DMS53 (cell line): ENCODE data around the gene L1CAM.

Experiments used
- DNase-seq: peaks from one replicate; lab custom pipeline; 2025; lab: John Stamatoyannopoulos, UW

L1CAM gene, protein sequence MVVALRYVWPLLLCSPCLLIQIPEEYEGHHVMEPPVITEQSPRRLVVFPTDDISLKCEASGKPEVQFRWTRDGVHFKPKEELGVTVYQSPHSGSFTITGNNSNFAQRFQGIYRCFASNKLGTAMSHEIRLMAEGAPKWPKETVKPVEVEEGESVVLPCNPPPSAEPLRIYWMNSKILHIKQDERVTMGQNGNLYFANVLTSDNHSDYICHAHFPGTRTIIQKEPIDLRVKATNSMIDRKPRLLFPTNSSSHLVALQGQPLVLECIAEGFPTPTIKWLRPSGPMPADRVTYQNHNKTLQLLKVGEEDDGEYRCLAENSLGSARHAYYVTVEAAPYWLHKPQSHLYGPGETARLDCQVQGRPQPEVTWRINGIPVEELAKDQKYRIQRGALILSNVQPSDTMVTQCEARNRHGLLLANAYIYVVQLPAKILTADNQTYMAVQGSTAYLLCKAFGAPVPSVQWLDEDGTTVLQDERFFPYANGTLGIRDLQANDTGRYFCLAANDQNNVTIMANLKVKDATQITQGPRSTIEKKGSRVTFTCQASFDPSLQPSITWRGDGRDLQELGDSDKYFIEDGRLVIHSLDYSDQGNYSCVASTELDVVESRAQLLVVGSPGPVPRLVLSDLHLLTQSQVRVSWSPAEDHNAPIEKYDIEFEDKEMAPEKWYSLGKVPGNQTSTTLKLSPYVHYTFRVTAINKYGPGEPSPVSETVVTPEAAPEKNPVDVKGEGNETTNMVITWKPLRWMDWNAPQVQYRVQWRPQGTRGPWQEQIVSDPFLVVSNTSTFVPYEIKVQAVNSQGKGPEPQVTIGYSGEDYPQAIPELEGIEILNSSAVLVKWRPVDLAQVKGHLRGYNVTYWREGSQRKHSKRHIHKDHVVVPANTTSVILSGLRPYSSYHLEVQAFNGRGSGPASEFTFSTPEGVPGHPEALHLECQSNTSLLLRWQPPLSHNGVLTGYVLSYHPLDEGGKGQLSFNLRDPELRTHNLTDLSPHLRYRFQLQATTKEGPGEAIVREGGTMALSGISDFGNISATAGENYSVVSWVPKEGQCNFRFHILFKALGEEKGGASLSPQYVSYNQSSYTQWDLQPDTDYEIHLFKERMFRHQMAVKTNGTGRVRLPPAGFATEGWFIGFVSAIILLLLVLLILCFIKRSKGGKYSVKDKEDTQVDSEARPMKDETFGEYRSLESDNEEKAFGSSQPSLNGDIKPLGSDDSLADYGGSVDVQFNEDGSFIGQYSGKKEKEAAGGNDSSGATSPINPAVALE

DNA sequence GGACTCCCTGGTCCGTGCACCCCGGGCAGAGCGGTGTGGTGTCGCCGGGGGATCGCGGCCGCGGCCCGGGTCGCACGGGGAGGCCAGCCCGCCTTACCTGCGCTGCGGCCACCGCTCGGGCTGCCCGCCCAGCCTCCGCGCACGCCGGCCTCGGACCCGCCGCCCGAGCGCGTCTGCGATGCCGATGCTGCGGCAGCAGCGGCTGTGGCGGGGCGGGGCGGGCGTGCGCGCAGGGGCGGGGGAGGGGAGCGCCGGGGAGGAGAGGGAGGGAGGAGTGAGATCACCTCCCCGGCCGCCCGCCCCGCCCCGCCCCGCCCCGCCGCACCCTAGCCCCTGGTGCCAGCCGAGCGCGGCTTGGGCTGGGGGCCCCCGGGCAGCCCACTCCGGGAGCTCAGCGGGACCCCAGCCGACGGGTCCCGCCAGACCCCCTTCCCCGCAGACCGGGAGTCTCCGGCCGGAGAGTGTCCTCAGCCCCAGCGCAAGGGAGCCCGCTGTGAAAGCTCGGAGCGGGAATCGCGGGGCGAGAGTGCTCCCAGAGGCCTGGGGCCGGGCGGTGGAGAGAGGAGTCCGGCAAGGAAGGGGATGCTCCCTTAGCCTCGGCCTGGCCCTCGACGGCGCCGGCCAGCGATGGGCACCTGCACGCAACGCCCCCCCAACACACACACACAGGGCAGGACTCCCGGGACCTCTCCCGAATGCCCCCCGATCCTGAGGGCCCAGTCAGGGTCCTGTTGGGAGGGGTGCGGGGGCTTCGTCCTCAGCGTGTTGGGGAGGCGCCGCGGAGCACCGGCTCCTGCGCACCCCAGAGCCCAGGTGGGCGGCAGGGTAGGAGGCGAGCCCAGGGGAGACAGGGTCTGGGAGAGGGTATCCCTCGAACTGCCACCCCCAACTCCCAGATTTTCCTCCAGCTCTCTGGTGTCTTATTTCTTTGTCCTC, at the start of gene L1CAM:
TSS of gene L1CAM (minus strand) at position 206 of the 936 bp plus-strand sequence. CDS start 10,337 bp downstream, outside the sequence.
- peak; percentile 59 for DNase-seq

DNA sequence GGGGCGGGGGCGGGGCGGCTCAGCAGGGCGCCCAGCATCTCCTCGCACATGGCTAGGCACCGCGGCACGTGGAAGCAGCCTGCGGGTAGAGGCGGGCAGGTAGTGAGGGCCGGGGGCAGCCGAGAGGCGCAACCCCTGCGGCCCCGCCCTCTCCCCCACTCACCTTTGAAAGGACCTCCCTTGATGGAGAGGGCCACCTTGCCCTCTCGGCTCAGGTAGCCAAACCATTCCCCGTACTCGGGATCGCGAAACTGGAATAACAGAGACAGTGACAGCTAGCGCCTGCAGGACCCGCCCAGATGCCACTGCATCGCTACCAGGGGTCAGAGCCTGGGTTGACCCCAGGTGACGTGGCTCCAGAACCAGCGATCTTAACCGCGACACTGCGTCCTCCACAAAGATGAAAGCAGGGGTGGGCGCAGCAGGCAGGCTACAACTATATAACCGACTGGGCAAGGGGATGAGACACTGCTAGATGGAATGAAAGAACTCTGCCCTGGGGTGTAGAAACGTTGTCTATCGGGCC, 49.4 kb upstream of the L1CAM start:
- peak; percentile 81 for DNase-seq

DNA sequence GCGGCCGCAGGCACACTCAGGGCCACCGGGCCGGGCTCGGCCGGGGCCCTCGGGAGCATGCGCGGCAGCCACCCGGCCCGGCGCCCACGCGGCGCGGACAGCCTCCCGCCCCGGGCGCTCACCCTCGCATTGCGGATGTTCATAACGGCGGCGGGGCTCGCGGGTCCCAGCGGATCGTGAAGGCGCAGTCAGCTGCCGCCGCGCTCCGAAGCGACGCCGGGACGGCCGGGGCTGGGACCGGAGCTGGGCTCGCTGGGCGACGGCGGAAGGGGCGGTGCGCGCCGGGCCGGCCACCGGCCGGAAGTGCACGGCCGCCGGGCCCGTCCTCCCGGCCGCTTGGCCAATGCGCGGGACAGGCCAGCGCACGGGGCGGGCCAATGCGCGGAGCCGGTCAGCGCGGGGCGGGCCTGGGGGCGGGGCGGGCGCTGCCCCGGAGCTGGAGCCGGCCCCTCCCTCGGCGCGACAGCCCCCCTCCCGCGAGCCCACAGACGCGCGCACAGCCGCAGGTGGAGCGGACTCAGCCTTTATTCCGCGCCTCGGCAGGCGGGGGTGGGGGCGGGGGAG, 48.9 kb upstream of the L1CAM start, which contains the start of gene NAA10:
TSS of gene NAA10 (minus strand) at position 276 of the 564 bp plus-strand sequence. CDS start at position 143, 133 bp downstream.
- peak; percentile 92 for DNase-seq

DNA sequence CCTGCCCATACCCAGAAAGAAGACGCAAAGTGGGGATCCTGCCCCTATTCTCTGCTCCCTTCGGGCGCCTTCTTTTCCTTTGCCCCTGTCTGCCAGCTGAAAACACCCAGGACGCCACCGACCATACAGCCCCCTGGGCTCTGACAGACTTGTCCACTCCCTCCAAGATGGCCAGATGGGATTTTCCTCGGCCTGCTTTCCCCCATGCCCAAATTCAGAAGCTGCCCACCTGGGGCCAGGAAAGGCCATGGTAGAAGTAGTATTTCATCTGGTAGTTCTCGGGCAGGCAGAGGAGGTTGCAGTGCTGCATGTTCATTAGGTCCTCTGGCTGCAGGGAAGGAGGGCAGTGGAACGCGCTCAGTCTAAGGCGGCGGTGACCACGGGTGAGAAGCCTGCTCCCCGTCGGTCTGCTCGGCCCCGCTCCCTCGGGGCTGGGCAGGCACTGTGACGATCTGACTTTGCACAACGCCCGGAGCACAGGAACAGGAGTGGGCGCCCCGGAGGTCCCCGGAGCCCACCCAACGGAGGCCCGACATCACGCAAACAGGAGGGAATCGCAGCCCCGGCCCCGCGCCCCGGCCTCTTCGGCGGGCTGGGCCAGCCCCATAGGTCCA, 48.3 kb upstream of the L1CAM start:
- peak; percentile 48 for DNase-seq

DNA sequence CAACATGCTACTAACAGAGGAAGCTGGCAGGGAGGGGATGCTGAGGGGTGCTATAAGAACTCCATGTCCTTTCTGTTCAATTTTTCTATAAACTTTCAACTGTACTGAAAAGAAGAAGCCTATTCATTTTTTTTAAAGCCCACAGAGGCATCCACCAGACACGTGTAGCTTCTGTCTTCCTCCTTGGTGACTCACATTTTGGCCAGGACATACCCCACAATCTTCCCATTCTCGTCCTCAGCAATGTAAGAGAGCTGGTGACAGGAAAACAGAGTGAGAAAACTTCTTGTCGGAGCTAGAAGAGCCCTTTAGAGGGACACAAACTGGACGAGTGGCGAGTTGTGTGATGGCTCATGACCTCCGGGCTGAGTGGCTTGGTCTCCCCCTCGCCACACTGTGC, 47.8 kb upstream of the L1CAM start:
- no peak for DNase-seq

DNA sequence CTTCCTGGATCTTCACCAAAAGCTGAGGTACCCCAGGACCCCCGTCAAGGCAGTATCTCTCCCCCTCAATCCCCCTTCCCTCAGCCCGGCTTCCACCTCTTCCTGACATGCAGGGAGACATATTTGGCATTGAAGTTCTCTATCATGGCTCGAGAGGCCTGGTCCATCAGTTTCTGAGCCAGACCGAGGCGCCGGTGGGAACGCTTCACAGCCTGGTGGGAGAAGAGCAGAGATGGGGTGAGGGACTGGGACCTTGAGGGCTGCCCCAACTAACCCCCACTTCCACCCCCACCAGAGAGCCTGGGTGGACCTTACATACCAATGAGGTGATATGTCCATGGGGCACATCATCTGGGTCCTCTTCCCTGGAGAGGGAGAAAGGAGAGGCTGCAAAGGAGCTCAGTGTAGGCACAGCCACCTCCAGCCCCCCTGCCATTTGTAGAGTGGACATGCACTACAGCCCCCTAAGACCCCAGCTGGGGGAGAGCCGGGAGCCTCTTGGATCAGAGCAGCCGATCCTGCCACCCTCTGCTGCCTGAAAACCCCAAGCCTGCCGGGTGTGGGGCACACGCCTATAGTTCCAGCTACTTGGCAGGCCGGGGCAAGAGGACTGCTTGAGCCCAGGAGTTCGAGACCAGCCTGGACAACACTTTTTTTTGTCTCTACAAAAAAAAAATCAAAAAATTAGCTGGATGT, 46.4 kb upstream of the L1CAM start:
- DNase-seq: no peak

DNA sequence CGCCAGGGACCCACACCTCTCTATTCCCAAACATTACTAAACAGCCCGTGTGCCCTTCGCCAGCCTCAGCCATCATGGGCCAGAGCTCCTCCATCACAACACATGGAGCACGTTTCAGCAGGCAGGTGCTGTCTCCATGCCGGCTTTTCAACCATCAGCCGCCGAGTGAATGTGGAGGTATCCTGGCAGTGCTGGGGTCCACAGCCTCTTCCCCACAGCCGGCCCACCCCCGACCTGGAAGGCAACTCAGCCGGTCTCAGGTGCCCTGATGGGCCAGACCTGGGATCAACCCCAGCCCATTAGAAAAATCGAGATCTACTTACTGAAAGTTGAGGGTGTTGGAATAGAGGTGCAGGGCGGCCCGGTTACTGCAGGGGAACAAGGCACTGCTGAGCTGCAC, 45.8 kb upstream of the L1CAM start:
- DNase-seq: no peak

DNA sequence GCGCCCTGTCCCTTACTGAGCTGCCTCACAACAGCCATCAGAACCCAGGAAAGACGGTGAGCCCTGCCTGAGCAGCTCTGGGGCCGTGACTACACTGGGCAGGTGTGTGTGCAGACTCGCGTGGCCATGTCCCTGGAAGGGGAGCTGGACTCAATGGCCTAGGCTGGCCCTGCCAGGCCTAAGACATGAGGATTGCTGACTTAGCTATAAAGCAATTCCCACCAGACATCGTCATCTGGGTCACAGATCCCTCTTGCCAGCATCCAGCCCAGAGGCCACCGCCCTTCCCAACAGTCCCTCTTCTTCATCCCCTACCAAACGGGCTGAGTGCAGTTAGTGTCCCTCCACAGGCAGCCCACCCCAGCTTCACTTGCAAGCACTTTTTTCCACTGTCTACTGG, 45.2 kb upstream of the L1CAM start:
- no peak for DNase-seq

DNA sequence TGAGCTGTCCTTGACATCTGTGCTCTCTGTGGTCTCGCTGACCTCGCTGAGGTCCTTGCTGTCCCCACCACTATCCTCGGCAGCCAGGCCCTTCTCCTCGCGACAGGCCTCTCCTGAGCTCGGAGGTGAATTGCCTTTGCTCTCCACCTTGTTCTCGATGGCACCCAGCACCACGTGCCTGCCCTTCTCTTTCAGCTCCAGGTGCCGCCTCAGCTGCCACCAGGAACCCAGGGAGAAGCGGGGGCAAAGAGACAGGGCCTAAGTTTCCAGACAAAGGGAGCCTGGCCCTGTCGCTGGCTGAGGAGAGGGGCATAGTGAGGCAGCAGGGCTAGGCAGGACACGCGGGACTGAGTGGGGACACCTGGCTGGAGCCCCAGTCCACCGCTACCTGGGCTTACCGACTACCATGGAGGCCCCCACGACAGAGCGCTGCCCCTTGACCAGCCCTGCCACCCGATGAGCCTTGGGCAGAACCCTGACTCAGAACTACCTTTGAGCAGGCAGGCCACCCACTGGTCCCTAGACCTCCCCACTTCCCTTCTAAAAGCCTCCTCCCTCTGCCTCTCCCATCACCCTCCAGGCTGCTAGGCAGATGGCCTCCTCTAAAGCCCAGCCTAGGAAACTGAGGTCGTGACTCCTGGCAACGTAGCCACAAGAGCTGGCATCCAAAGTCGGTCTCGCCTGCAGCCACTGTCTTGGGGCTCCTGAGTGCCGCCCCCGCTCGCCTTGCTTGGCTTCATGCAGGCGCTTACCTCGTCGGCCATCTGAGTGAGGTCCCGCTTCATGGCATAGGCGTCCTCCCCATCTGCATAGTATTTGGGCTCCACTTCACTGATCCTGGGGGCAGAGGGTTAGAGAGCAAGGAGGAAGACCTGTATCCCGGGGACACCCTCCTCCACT, 44.3 kb upstream of the L1CAM start:
- no peak for DNase-seq

DNA sequence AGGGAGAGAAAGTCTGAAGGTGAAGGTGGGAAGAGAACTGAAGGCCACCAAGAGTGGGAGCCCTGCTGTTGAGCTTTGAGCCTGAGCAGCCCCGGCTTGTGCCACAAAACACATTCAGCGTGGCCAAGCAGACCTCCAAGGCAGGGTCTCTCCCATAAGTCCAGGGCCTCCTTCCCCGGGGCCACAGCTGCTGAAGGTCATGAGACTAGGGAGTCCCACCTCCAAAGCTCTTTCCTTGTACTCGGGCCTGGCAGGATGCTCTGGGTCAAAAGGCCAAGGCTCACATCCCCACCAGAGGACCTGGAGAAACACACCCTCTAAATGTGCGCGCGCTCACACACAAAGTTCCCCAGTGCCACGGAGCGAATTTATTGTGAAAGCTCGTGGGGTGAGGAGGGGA, 43.6 kb upstream of the L1CAM start:
- DNase-seq: no peak

DNA sequence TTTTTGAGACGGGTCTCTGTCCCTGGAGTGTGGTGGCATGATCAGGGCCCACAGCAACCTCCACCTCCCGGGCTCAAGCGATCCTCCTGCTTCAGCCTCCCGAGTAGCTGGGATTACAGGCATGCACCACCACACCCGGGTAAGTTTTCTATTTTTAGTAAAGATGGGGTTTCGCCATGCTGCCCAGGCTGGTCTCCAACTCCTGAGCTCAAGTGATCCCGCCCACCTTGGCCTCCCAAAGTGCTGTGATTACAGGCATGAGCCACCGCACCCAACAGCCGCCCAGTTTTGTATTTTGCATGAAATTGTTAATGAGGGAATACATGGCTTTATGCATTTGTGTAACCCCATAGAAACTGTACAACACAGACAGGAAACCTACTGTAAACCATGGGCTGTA, 42.9 kb upstream of the L1CAM start:
- no peak for DNase-seq

DNA sequence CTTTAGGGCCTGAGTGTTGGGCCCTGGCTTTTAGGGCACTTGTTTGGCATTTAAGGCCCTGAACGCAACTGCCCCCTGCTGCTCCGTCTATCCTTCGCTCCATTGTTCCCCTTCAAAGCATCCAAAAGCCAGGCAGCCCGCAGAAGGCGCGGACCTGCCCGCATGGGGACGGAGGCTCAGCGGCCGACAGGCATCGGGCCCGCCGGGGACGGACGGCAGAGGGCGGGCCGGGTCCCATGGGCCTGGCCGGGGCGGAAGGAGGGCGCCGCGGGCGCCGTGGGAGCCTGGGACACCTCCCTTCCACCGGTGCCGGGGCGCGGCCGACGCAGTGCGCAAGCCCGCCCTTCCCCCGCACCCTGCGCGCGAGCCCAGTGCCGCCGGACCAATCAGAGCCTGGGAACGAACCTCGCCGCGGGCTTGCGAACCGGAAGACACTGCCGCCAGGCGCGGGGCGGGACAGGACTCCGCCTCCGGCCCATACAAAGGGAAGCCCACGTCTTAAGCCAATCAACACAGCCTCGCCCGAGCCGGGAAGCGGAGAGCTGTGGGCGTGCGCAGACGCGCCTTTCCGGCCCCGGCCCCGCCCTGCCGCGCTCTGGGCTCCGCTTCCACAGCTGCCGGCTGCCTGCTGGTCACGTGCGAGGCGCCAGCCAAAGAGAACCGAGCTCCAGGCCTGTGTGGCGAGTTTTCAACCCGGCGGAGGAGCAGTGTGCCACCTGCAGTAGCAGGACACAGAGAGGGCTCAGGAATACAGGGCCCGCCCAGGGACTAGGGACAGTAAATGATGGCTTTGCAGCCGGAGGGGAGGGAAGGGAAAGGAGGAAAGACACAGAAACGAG, 42.2 kb upstream of the L1CAM start:
- DNase-seq: peak; percentile 99

DNA sequence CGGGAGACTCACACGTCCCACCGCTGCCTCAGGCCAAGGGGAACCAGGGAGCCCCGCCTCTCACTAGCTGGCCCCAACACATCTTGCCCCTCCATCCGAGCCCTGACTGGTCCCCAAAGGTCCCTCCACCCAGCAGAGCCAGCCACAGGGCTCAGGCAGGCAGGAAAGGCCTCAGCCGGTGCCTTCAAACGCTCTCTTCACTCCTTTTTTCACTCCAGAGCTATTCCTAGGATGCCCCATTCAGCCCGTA, 41.6 kb upstream of the L1CAM start:
- DNase-seq: no peak

DNA sequence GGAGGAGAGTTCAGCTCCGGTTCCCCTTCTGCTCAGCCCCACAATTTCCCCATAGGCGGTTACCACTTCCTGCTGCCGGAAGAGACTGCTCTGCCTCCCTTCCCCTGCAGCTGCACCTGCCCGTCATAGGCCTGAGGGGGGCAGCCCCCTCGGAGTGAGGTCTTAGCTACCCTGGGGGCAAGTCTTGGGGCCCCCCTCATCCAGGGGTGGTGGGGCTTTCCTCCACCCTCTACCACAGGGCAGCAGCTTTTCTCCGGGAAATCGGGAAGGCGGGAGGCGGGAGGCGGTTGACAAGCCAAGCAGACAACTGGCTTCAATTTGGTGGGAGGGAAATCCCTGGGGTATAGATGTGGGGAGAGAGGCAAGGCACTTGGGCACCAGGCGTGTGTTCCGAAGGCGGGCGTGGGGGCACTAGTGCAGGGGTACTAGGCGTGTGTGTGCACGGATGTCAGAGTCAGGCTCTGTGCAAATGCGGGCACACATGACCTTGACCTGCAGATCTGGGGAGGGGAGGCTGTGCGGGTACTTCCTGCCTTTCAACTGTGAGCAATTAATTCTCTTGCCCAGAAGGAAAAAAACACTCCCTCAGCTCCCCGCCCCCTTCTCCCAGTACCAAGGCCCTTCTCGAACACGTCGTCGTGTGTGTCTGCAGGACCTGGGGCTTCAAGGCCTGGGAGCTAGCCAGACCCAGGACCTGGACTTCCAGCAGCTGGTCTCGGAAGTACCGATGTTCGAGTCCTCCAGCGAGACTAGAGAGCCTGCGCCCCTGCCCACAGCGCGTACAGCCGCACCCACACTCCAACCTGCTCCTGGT, 41.1 kb upstream of the L1CAM start:
- DNase-seq: peak; percentile 73

DNA sequence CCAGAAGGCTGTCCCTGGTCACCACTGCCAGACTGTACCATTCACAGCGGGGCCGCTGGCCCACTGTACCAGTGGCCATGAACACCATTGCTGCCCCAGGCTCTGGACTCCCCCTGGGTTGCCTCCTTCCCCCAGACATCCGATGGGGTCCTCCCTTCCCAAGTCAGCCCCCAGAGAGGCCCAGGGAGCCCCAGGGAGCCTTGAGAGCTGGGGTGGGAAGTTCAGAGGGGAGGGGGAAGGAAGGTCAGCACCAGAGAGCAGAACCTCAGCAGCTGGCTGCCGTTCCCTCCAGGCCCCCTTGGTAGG, 40.5 kb upstream of the L1CAM start:
- DNase-seq: no peak

DNA sequence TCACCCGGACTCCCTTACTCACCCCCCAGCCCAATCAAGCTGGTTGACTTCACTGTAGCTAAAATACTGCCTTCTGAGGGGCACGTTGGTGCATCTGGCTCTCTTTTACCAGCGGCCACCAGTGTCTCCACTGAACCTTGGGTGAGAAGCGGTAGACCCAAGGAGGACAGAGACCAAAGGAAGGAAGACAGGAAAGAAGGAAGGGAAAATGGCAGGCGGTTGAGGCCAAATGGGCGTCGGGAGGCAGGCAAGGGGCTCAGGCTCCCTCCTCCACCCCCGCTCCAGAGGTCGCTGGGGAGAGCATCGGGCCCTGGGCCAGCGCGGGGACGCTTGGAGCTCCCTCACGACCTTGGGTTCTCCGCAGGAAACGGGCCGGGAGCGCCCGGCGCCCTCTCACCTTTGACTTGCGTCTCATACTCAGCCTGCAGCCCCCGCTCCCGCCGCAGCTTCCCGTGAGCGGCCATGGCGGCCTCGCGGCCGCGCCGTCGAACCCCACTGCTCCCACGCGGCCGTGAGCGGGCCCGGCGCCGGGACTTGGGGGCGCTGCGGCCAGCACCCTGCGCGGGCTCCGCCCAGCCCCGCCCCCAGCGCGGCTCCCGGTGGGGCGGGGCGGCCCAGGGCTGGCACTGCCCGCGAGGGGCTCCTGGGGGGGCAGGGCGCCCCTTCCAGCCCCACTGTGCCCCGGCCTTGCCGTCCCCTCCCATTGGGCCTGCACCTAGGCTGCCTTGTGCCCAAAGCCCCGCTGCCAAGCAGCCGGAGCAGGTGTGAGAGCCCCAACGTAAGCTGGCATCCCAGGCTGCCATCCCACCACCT, 40.0 kb upstream of the L1CAM start, which contains the start of gene ARHGAP4:
TSS of gene ARHGAP4 (minus strand) at position 526 of the 813 bp plus-strand sequence. CDS start at position 464, 62 bp downstream.
- DNase-seq: peak; percentile 59
